GM12878 (cell line): ENCODE measurements around the gene NUMBL. TPM values are rescaled to one million over a fixed set of nuclear protein-coding genes. Genes with fewer than 3 reads are reported as not detected.

Experiments
- ATAC-seq: fragments of 200-7000 bp; cut with Tn5 transposase; 3 replicates; pipeline ENCODE4 v1.9.1; 2020; ENCODE audit warnings: mild to moderate bottlenecking, moderate library complexity
- BruUV-seq: library from RNA; stranded (reverse); fragments of 400-500 nt; replicated peaks from 2 replicates; lab custom pipeline; 2021; lab: Mats Ljungman, UMichigan
- CTCF ChIA-PET: fragments of 300-600 bp; sonication (Branson Sonifier 250); formaldehyde crosslinking; extraction: SDS; loops from one replicate; lab custom pipeline; 2021; ENCODE audit warnings: inconsistent platforms; lab: Yijun Ruan, JAX
- POLR2A ChIA-PET: fragments of 350-600 bp; formaldehyde crosslinking; extraction: SDS; loops from one replicate; lab custom pipeline; 2021; ENCODE audit warnings: inconsistent platforms; lab: Charles Lee
- RAD21 ChIA-PET: fragments of 300-600 bp; sonication (Branson Sonifier 250); formaldehyde crosslinking; loops from one replicate; lab custom pipeline; 2023; ENCODE audit warnings: antibody characterized with exemption; ENCODE audit not compliant: unreplicated experiment; lab: Charles Lee
- SMC1A ChIA-PET: fragments of 300-600 bp; sonication (Branson Sonifier 250); formaldehyde crosslinking; loops from one replicate; lab custom pipeline; 2023; ENCODE audit not compliant: unreplicated experiment, uncharacterized antibody; lab: Charles Lee
- DNase-seq: peaks from one replicate; pipeline ENCODE4 v3.0.0-alpha.2; 2011; ENCODE audit warnings: low read depth, low spot score
- FAIRE-seq: peaks from 3 replicates; lab custom pipeline; 2011; peaks lifted over from hg19 to GRCh38; lab: Jason Lieb, UNC
- H2AFZ ChIP-seq: 2 replicates; pipeline ENCODE4 v1.6.0; 2011; ENCODE audit warnings: low read depth, low read length, control low read depth; ENCODE audit not compliant: control insufficient read depth
- H3K27ac ChIP-seq: 2 replicates; pipeline ENCODE4 v1.5.1; 2011; ENCODE audit warnings: control low read depth; ENCODE audit not compliant: control insufficient read depth, insufficient read depth
- H3K27me3 ChIP-seq, 2 experiments: replicated peaks in 1 of 2; 2 replicates each; pipeline versions ENCODE4 v1.6.0 to v1.6.1; 2011; ENCODE audit warnings: low read length in 1 of 2; ENCODE audit not compliant: control insufficient read depth in 2 of 2, insufficient read depth in 2 of 2
- H3K36me3 ChIP-seq, 2 experiments: 2 replicates each; pipeline ENCODE4 v1.5.1; 2011; ENCODE audit warnings: low read length in 1 of 2; ENCODE audit not compliant: control insufficient read depth in 2 of 2, insufficient read depth in 2 of 2
- H3K4me1 ChIP-seq: 2 replicates; pipeline ENCODE4 v1.6.1; 2011; ENCODE audit warnings: mild to moderate bottlenecking, low read length, moderate library complexity, mixed read lengths; ENCODE audit not compliant: control insufficient read depth, insufficient read depth
- H3K4me2 ChIP-seq: 2 replicates; pipeline ENCODE4 v1.6.0; 2011; ENCODE audit warnings: control low read depth; ENCODE audit not compliant: control insufficient read depth, insufficient read depth
- H3K4me3 ChIP-seq: fragments of 200-600 bp; sonication (generic); 2 replicates; pipeline ENCODE4 v1.5.1; 2016
- H3K79me2 ChIP-seq: 2 replicates; pipeline ENCODE4 v1.6.0; 2011; ENCODE audit warnings: low read length; ENCODE audit not compliant: control insufficient read depth, insufficient read depth
- H3K9ac ChIP-seq: 2 replicates; pipeline ENCODE4 v1.8.0; 2011; ENCODE audit warnings: low read length, control low read depth, mixed read lengths; ENCODE audit not compliant: control insufficient read depth, insufficient read depth
- H3K9me3 ChIP-seq: replicated peaks from 3 replicates; pipeline ENCODE4 v1.5.1; 2011; ENCODE audit warnings: mild to moderate bottlenecking, low read length; ENCODE audit not compliant: control insufficient read depth, insufficient read depth
- H4K20me1 ChIP-seq: 2 replicates; pipeline ENCODE4 v1.6.0; 2011; ENCODE audit not compliant: control insufficient read depth, insufficient read depth
- CHD2 ChIP-seq: IDR thresholded peaks from 2 replicates; pipeline ENCODE4 v1.6.1; 2011; ENCODE audit warnings: low read depth, low read length, improper control_type of control experiment, borderline replicate concordance
- GATAD2B ChIP-seq: fragments of 450-650 bp; conservative IDR thresholded peaks from 2 replicates; pipeline ENCODE4 v1.6.1; 2017; ENCODE audit warnings: low read depth, mild to moderate bottlenecking, moderate library complexity
- MEF2B ChIP-seq: fragments of 450-650 bp; IDR thresholded peaks from 2 replicates; pipeline ENCODE4 v1.6.1; 2018; ENCODE audit warnings: mild to moderate bottlenecking, moderate library complexity; ENCODE audit not compliant: partially characterized antibody, poor library complexity, severe bottlenecking
- REST ChIP-seq: IDR thresholded peaks from 2 replicates; pipeline ENCODE4 v1.6.1; 2012; ENCODE audit warnings: mild to moderate bottlenecking, low read depth, low read length
- YBX1 ChIP-seq: fragments of 450-650 bp; IDR thresholded peaks from 2 replicates; pipeline ENCODE4 v1.6.1; 2016; ENCODE audit warnings: antibody characterized with exemption
- WGBS: methylation state at CpG from one replicate; pipeline ENCODE4 v1.1.6; 2016; ENCODE audit warnings: low lambda C conversion rate; ENCODE audit not compliant: insufficient replicate concordance, insufficient coverage; ENCODE audit errors: missing lambda C conversion rate; 5-methylcytosine and 5-hydroxymethylcytosine counted together
- in situ Hi-C: fragments of 300-500 bp; cut with MboI; formaldehyde crosslinking; loops from 9 replicates; pipeline ENCODE4 v1.14.3; 2018; ENCODE audit warnings: mixed read lengths
- intact Hi-C: fragments of 100-400 bp; cut with micrococcal nuclease; formaldehyde crosslinking; loops from one replicate; pipeline ENCODE4 v1.14.2; 2022; ENCODE audit not compliant: unreplicated experiment
- polyA plus RNA-seq, 11 experiments: library from polyadenylated mRNA; depleted of rRNA in 4 of 11; unstranded in 6 of 11; stranded (reverse) in 5 of 11; fragments of >200 nt; fragmentation: Nextera tagmentation in 4 of 11; fragmentation: Illumina TruSeq in 1 of 11; extraction: Ambion mirVana in 4 of 11; extraction: Trizol in 1 of 11; gene quantifications; 1 replicate in 1 of 11; 2 replicates in 10 of 11; pipeline versions ENCODE4 v1.2.1 to v1.2.3, GENCODE V29; 2011 to 2016; ENCODE audit warnings: inconsistent platforms in 2 of 11, missing spikeins in 2 of 11, low read depth in 1 of 11
- total RNA-seq, 4 experiments: library from RNA; depleted of rRNA in 3 of 4; stranded (reverse); fragments of >200 nt in 3 of 4; fragmentation: Illumina TruSeq in 1 of 4; extraction: Trizol in 1 of 4; gene quantifications; 2 replicates each; pipeline versions ENCODE4 v1.2.1 to v1.2.3, GENCODE V29; 2013 to 2021

Gene NUMBL
- total and polyA plus RNA-seq, 10 of the 15 experiments (the other 5 are each of a cell fraction or from before 2014, with no cell fraction given): 0.16 to 9.4 (median 1.9) TPM

GRCh38 chr19:40683437-40683836, 7.0 kb downstream of the NUMBL start (continued):
- no peak for TF ChIP-seq REST

GRCh38 chr19:40682431-40682964, 8.0 kb downstream of the NUMBL start:
- ATAC-seq: no peak
- no peak for TF ChIP-seq CHD2
- no peak for TF ChIP-seq MEF2B
- no peak for TF ChIP-seq GATAD2B
- no peak for TF ChIP-seq YBX1
- TF ChIP-seq, all 136 proteins: peak for 0
- no peaks in the 10 kb centered on the region for H3K79me2 ChIP-seq
- CTCF ChIA-PET: interaction anchor here (0.6 to 1.6 kb wide), 2 partner anchors 66 to 138 kb away, joined by 3 read pairs; no protein-coding TSS in a partner anchor
- FAIRE-seq (no peak), DNase-seq (no peak)
- H3K9me3 ChIP-seq: no peaks in the 10 kb centered on the region
- H3K4me2 ChIP-seq: no peak overlapping the region
- H4K20me1 ChIP-seq: no peaks in the 10 kb centered on the region
- no peak overlapping the region for H3K4me3 ChIP-seq
- no peaks in the 10 kb centered on the region for H3K36me3 ChIP-seq
- no peak overlapping the region for H2AFZ ChIP-seq
- intact Hi-C loops: no loop called here
- no peak overlapping the region for H3K27ac ChIP-seq
- 85% methylated on average over 18 of the region's 18 CpGs for WGBS
- peaks cover 7% of the 10 kb centered on the region for H3K4me1 ChIP-seq
- H3K9ac ChIP-seq: no peak overlapping the region
- no TSS peak for BruUV-seq
- POLR2A ChIA-PET: no interaction called here
- in situ Hi-C loops: no loop called here
- RAD21 ChIA-PET: no interaction called here
- SMC1A ChIA-PET: interaction anchor here (0.8 to 1.6 kb wide), 2 partner anchors 19 to 95 kb away, joined by 3 read pairs; no protein-coding TSS in a partner anchor
- H3K27me3 ChIP-seq: no peaks in the 10 kb centered on the region
